NCI-H1930 (cell line): Measurements from ENCODE around the gene SLC17A9.
"Not testable (repeated sequence)": the region's sequence is repeated elsewhere in the genome, so short reads cannot be mapped to it uniquely, and the experiment has no call there.

Experiments
- DNase-seq, 2 experiments: peaks; one replicate each; lab custom pipeline; 2025; lab: John Stamatoyannopoulos, UW

SLC17A9 gene

GRCh38 chr20:62921119-62921687, 31.3 kb upstream of the SLC17A9 start:
- DNase-seq, result peak in 1 of 2 experiments; percentile 20

- no peak for DNase-seq
Measured at GRCh38 chr20:62922451-62922921, 30.0 kb upstream of the SLC17A9 start.

GRCh38 chr20:62923059-62923668, 29.3 kb upstream of the SLC17A9 start:
- DNase-seq, result not testable (repeated sequence)

- no peak for DNase-seq
Measured at GRCh38 chr20:62923669-62924441, 28.7 kb upstream of the SLC17A9 start.

GRCh38 chr20:62924442-62925075, 27.9 kb upstream of the SLC17A9 start:
- DNase-seq, result no peak

- no peak for DNase-seq
Measured at GRCh38 chr20:62925076-62925419, 27.5 kb upstream of the SLC17A9 start.

- peak in 1 of 2 experiments; percentile 36 for DNase-seq
Measured at GRCh38 chr20:62925420-62926228, 26.9 kb upstream of the SLC17A9 start.

GRCh38 chr20:62926229-62927127, 26.0 kb upstream of the SLC17A9 start, which contains the start of gene DIDO1:
Gene DIDO1 (minus strand): TSS chr20:62926505.
- DNase-seq, result peak; percentile 82 to 95

GRCh38 chr20:62927128-62927705, 25.3 kb upstream of the SLC17A9 start:
- DNase-seq, result no peak

GRCh38 chr20:62928246-62928939, 24.1 kb upstream of the SLC17A9 start:
- DNase-seq, result no peak

GRCh38 chr20:62929051-62929538, 23.4 kb upstream of the SLC17A9 start:
- DNase-seq, result no peak

GRCh38 chr20:62931464-62931863, 21.0 kb upstream of the SLC17A9 start:
- DNase-seq, result no peak

- DNase-seq, result no peak
Measured at GRCh38 chr20:62933966-62934365, 18.5 kb upstream of the SLC17A9 start.

GRCh38 chr20:62935204-62935967, 17.1 kb upstream of the SLC17A9 start:
- no peak for DNase-seq

GRCh38 chr20:62935968-62936585, 16.4 kb upstream of the SLC17A9 start:
- no peak for DNase-seq

- DNase-seq, result peak; percentile 90 to 99
Measured at GRCh38 chr20:62937268-62938104, 15.0 kb upstream of the SLC17A9 start.
